Gastrocnemius medialis (tissue), 4 donors: ENCODE data around the gene SUOX.

Experiments used
- POLR2A ChIP-seq, 2 donors: fragments of 450-650 bp; IDR thresholded peaks; one replicate each; pipeline ENCODE4 v1.6.1; 2017; ENCODE audit warnings: antibody characterized with exemption in 2 of 2, mild to moderate bottlenecking in 2 of 2, moderate library complexity in 2 of 2
- TF ChIP-seq, protein P1 (sequence below), 5 experiments: fragments of 450-650 bp in 3 of 5; fragments of 200-600 bp in 2 of 5; sonication (generic) in 2 of 5; IDR thresholded peaks in 4 of 5; conservative IDR thresholded peaks in 1 of 5; 1 replicate in 4 of 5; 2 replicates in 1 of 5; pipeline ENCODE4 v1.5.1; 2016 to 2019; ENCODE audit warnings: antibody characterized with exemption in 5 of 5, mild to moderate bottlenecking in 3 of 5, moderate library complexity in 3 of 5

DNA sequence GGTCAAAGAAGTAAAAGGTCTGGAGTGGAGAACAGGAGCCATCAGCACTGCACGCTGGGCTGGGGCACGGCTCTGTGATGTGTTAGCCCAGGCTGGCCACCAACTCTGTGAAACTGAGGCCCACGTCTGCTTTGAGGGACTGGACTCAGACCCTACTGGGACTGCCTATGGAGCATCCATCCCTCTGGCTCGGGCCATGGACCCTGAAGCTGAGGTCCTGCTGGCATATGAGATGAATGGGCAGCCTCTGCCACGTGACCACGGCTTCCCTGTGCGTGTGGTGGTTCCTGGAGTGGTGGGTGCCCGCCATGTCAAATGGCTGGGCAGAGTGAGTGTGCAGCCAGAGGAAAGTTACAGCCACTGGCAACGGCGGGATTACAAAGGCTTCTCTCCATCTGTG lies 7.1 kb downstream of the SUOX start:
- TF ChIP-seq, protein P1, sequence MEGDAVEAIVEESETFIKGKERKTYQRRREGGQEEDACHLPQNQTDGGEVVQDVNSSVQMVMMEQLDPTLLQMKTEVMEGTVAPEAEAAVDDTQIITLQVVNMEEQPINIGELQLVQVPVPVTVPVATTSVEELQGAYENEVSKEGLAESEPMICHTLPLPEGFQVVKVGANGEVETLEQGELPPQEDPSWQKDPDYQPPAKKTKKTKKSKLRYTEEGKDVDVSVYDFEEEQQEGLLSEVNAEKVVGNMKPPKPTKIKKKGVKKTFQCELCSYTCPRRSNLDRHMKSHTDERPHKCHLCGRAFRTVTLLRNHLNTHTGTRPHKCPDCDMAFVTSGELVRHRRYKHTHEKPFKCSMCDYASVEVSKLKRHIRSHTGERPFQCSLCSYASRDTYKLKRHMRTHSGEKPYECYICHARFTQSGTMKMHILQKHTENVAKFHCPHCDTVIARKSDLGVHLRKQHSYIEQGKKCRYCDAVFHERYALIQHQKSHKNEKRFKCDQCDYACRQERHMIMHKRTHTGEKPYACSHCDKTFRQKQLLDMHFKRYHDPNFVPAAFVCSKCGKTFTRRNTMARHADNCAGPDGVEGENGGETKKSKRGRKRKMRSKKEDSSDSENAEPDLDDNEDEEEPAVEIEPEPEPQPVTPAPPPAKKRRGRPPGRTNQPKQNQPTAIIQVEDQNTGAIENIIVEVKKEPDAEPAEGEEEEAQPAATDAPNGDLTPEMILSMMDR (IDR thresholded peaks at IDR 0.05 in 4 of 5, conservative IDR thresholded peaks at IDR 0.05 in 1 of 5) = no peak
- TF ChIP-seq POLR2A (IDR thresholded peaks at IDR 0.05) = no peak
